K562 (cell line): ENCODE measurements around the gene NRARP. TPM values are rescaled to one million over a fixed set of nuclear protein-coding genes. Genes with fewer than 3 reads are reported as not detected.

ENCODE experiments used
- ARNT ChIP-seq, 2 experiments: fragments of 450-650 bp; IDR thresholded peaks; 2 replicates each; pipeline ENCODE4 v1.6.1; 2016; ENCODE audit warnings: mild to moderate bottlenecking in 1 of 2
- CHD1 ChIP-seq: fragments of 200-600 bp; sonication (generic); IDR thresholded peaks from one replicate; pipeline ENCODE4 v1.6.1; 2012; ENCODE audit warnings: mild to moderate bottlenecking, moderate library complexity, low read length, inconsistent platforms
- DDX20 ChIP-seq: fragments of 450-650 bp; IDR thresholded peaks from 2 replicates; pipeline ENCODE4 v1.6.1; 2016; ENCODE audit warnings: missing genetic modification characterization, low read depth, mild to moderate bottlenecking, missing compliant biosample characterization, moderate library complexity
- EHMT2 ChIP-seq: fragments of 450-650 bp; IDR thresholded peaks from 2 replicates; pipeline ENCODE4 v1.6.1; 2018; ENCODE audit warnings: antibody characterized with exemption
- ELF1 ChIP-seq: fragments of 200-800 bp; sonication (Bioruptor generic); IDR thresholded peaks from 2 replicates; pipeline ENCODE4 v1.6.1; 2016; ENCODE audit warnings: missing genetic modification characterization, missing compliant biosample characterization
- KAT7 ChIP-seq: sonication (generic); formaldehyde crosslinking; IDR thresholded peaks from 2 replicates; pipeline ENCODE4 v1.8.0; 2022; ENCODE audit warnings: missing genetic modification reagents, mild to moderate bottlenecking, borderline replicate concordance
- KDM1A ChIP-seq, 2 experiments: fragments of 450-650 bp; IDR thresholded peaks; 2 replicates each; pipeline ENCODE4 v1.6.1; 2016; ENCODE audit warnings: mild to moderate bottlenecking in 2 of 2
- KLF6 ChIP-seq: fragments of 250-450 bp; sonication (Bioruptor Pico); IDR thresholded peaks from 2 replicates; pipeline ENCODE4 v1.4.0; 2020; ENCODE audit warnings: mild to moderate bottlenecking, moderate library complexity, borderline replicate concordance
- NFIC ChIP-seq: fragments of 450-650 bp; IDR thresholded peaks from 2 replicates; pipeline ENCODE4 v1.6.1; 2017; ENCODE audit warnings: mild to moderate bottlenecking, inconsistent platforms
- POLR2G ChIP-seq: fragments of 200-400 bp; formaldehyde crosslinking; IDR thresholded peaks from 2 replicates; pipeline ENCODE4 v1.6.1; 2017; ENCODE audit warnings: low read depth, mild to moderate bottlenecking, antibody characterized with exemption, low read length, moderate library complexity
- RHOXF2B ChIP-seq: fragments of 250-450 bp; sonication (Bioruptor Pico); conservative IDR thresholded peaks from 2 replicates; pipeline ENCODE4 v1.5.1; 2021
- SMARCE1 ChIP-seq: fragments of 450-650 bp; IDR thresholded peaks from 2 replicates; pipeline ENCODE4 v1.7.1; 2016; ENCODE audit warnings: mild to moderate bottlenecking
- SRF ChIP-seq, 2 experiments: fragments of 250-450, 450-650 bp in 1 of 2; sonication (Bioruptor Pico) in 1 of 2; sonication (generic) in 1 of 2; formaldehyde crosslinking; IDR thresholded peaks; 2 replicates each; pipeline versions ENCODE4 v1.5.0 to v1.5.1; 2020 to 2022; ENCODE audit warnings: mild to moderate bottlenecking in 1 of 2, missing genetic modification reagents in 1 of 2
- SRSF7 ChIP-seq: fragments of 200-400 bp; formaldehyde crosslinking; optimal IDR thresholded peaks from 2 replicates; pipeline ENCODE3; 2017; ENCODE audit warnings: mild to moderate bottlenecking, low read depth, low read length
- TAF7 ChIP-seq: fragments of 450-650 bp; IDR thresholded peaks from 2 replicates; pipeline ENCODE4 v1.6.1; 2016; ENCODE audit warnings: missing genetic modification characterization, missing compliant biosample characterization
- WHSC1 ChIP-seq: IDR thresholded peaks from one replicate; pipeline ENCODE4 v1.6.1; 2012; ENCODE audit warnings: low read length, control low read depth, inconsistent platforms
- XRCC4 ChIP-seq: IDR thresholded peaks from one replicate; pipeline ENCODE4 v1.6.1; 2011; ENCODE audit not compliant: insufficient read depth, insufficient read length; ENCODE audit errors: extremely low read depth
- ZBTB1 ChIP-seq: sonication (generic); formaldehyde crosslinking; IDR thresholded peaks from 2 replicates; pipeline ENCODE4 v1.8.1; 2023; ENCODE audit warnings: missing genetic modification reagents, low read depth, mild to moderate bottlenecking, borderline replicate concordance
- ZFP1 ChIP-seq: fragments of 450-650 bp; formaldehyde crosslinking; IDR thresholded peaks from 2 replicates; pipeline ENCODE4 v1.4.0; 2020; ENCODE audit warnings: mild to moderate bottlenecking, mixed read lengths
- ZNF124 ChIP-seq: sonication (generic); formaldehyde crosslinking; IDR thresholded peaks from 2 replicates; pipeline ENCODE4 v1.8.1; 2022; ENCODE audit warnings: missing genetic modification reagents
- ZNF133 ChIP-seq: fragments of 250-450 bp; sonication (Bioruptor Pico); IDR thresholded peaks from 2 replicates; pipeline ENCODE4 v1.4.0; 2020; ENCODE audit warnings: mild to moderate bottlenecking
- ZNF212 ChIP-seq: fragments of 450-650 bp; formaldehyde crosslinking; IDR thresholded peaks from 2 replicates; pipeline ENCODE4 v1.4.0; 2020; ENCODE audit warnings: mild to moderate bottlenecking
- ZNF311 ChIP-seq: fragments of 250-450 bp; sonication (Bioruptor Pico); IDR thresholded peaks from 2 replicates; pipeline ENCODE4 v1.4.0; 2020; ENCODE audit warnings: mild to moderate bottlenecking, moderate library complexity
- ZNF41 ChIP-seq: fragments of 250-450 bp; sonication (Bioruptor Pico); conservative IDR thresholded peaks from 2 replicates; pipeline ENCODE4 v1.4.0; 2020; ENCODE audit warnings: mild to moderate bottlenecking
- polyA plus RNA-seq, 8 experiments: library from polyadenylated mRNA; depleted of rRNA in 4 of 8; stranded (reverse) in 5 of 8; unstranded in 3 of 8; fragments of >200 nt; fragmentation: Nextera tagmentation in 2 of 8; fragmentation: Illumina TruSeq in 1 of 8; extraction: Ambion mirVana in 2 of 8; extraction: Trizol in 1 of 8; gene quantifications; 2 replicates each; pipeline versions ENCODE4 v1.2.1 to v1.2.3, GENCODE V29; 2011 to 2014; ENCODE audit warnings: inconsistent platforms in 1 of 8, missing spikeins in 1 of 8
- total RNA-seq, 7 experiments: library from RNA; depleted of rRNA in 6 of 7; stranded (reverse); fragments of >200 nt in 6 of 7; fragmentation: Illumina TruSeq in 2 of 7; extraction: Trizol in 2 of 7; gene quantifications; 2 replicates each; pipeline versions ENCODE4 v1.2.1 to v1.2.3, GENCODE V29; 2011 to 2021; ENCODE audit warnings: low replicate concordance in 1 of 7
- TF ChIP-seq, protein P1 (sequence below): fragments of 250-450 bp; sonication (Bioruptor Pico); IDR thresholded peaks from 2 replicates; pipeline ENCODE4 v1.4.0; 2020; ENCODE audit warnings: mild to moderate bottlenecking
- TF ChIP-seq, protein P2 (sequence below): fragments of 450-650 bp; IDR thresholded peaks from 2 replicates; pipeline ENCODE4 v1.6.1; 2017; ENCODE audit warnings: antibody characterized with exemption, mild to moderate bottlenecking

Gene NRARP
- total and polyA plus RNA-seq, 9 of the 15 experiments (the other 6 are each of a cell fraction or from before 2014, with no cell fraction given) = 2.0 to 24.5 (median 7.2) TPM; not detected in 2

DNA sequence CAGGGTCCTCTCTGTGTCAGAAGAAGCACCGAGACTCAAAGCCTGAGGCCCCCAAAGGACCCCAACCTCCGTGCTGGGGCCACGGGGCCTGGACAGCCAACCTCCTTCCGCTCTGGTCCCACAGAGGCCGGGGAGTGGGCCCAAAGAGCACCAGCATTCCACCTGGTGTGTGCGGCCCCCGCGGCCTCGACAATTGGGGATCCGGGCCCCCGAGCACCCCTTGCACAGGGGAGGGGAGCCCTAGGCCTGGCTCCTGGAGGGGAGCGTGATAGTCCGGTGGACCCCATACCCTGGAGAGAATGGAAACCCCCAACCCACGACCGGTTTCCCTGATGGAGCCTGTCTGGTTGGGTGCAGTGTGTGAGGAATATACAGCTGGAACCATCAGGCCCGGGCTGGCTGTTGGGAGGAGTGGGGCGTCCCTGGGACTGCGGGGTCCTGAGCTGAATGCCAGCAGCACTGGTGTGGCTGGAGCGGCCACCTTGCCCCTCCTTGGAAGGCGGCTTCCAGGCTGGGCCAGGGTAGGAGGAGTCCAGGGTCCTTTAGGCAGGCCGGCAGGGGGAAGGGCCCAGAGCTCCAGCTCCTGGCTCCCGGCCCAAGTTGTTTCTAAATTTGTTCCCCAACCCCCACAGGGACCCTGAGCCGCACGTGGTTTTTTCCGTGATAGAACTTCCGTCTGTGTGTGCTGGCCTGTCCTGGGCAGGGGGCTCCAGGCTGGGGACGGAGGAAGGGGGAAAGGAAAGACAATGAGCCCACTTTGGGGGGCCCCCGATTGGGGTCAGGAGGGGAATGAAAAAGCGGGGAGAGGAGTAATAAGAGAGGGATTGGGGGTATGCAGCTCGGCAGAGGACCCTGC, 25.4 kb downstream of the NRARP start (continued):
- TF ChIP-seq SRF (CRISPR knock-in tag; IDR thresholded peaks at IDR 0.05) (no peak), ZNF311 (CRISPR knock-in tag) (no peak), WHSC1 (no peak), TAF7 (tag) (0 out of 2 replicates have a peak, but pooled peaks have one; percentile 29), ARNT (IDR thresholded peaks at IDR 0.05) (no peak), ZFP1 (CRISPR knock-in tag) (no peak), EHMT2 (no peak), ZBTB1 (no peak), XRCC4 (no peak), KDM1A (IDR thresholded peaks at IDR 0.05) (peak in 1 of 2 experiments; percentile 6; a peak in 1 of 4 replicates), ZNF133 (CRISPR knock-in tag) (no peak), KAT7 (CRISPR knock-in tag) (no peak; the same call in 1 of the 2 replicates), ZNF41 (CRISPR knock-in tag) (no peak), SRSF7 (no peak), NFIC (peak; percentile 95), KLF6 (CRISPR knock-in tag) (no peak), SMARCE1 (no peak), POLR2G (peak; percentile 41; the same call in 1 of the 2 replicates), ZNF212 (no peak), ELF1 (tag) (no peak), DDX20 (tag) (no peak), RHOXF2B (CRISPR knock-in tag) (no peak), CHD1 (no peak), ZNF124 (CRISPR knock-in tag) (no peak)
- TF ChIP-seq, protein P1, sequence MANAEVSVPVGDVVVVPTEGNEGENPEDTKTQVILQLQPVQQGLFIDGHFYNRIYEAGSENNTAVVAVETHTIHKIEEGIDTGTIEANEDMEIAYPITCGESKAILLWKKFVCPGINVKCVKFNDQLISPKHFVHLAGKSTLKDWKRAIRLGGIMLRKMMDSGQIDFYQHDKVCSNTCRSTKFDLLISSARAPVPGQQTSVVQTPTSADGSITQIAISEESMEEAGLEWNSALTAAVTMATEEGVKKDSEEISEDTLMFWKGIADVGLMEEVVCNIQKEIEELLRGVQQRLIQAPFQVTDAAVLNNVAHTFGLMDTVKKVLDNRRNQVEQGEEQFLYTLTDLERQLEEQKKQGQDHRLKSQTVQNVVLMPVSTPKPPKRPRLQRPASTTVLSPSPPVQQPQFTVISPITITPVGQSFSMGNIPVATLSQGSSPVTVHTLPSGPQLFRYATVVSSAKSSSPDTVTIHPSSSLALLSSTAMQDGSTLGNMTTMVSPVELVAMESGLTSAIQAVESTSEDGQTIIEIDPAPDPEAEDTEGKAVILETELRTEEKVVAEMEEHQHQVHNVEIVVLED (CRISPR knock-in tag) = no peak
- TF ChIP-seq, protein P2, sequence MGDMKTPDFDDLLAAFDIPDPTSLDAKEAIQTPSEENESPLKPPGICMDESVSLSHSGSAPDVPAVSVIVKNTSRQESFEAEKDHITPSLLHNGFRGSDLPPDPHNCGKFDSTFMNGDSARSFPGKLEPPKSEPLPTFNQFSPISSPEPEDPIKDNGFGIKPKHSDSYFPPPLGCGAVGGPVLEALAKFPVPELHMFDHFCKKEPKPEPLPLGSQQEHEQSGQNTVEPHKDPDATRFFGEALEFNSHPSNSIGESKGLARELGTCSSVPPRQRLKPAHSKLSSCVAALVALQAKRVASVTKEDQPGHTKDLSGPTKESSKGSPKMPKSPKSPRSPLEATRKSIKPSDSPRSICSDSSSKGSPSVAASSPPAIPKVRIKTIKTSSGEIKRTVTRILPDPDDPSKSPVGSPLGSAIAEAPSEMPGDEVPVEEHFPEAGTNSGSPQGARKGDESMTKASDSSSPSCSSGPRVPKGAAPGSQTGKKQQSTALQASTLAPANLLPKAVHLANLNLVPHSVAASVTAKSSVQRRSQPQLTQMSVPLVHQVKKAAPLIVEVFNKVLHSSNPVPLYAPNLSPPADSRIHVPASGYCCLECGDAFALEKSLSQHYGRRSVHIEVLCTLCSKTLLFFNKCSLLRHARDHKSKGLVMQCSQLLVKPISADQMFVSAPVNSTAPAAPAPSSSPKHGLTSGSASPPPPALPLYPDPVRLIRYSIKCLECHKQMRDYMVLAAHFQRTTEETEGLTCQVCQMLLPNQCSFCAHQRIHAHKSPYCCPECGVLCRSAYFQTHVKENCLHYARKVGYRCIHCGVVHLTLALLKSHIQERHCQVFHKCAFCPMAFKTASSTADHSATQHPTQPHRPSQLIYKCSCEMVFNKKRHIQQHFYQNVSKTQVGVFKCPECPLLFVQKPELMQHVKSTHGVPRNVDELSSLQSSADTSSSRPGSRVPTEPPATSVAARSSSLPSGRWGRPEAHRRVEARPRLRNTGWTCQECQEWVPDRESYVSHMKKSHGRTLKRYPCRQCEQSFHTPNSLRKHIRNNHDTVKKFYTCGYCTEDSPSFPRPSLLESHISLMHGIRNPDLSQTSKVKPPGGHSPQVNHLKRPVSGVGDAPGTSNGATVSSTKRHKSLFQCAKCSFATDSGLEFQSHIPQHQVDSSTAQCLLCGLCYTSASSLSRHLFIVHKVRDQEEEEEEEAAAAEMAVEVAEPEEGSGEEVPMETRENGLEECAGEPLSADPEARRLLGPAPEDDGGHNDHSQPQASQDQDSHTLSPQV = peak; percentile 33
